Measurements from ENCODE around the gene CDK17. TPM values are rescaled to one million over a fixed set of nuclear protein-coding genes. Genes with fewer than 3 reads are reported as not detected.
A peak's percentile ranks its signal among the peaks of the same experiment; 100 is the strongest.

CDK17 gene
- total and polyA plus RNA-seq, 2 donors (not counting 1 experiment from before 2014, with no cell fraction given), result 50.0 to 109 TPM

- H3K4me3 ChIP-seq (replicated peaks in 1 of 4; ENCODE audit: control extremely low read depth in 1 of 4, insufficient read depth in 1 of 4, low read depth in 3 of 4, low read length in 4 of 4), result no peak overlapping the region
- no peaks in the 10 kb centered on the region for H3K9me3 ChIP-seq (ENCODE audit: control insufficient read depth, insufficient read depth, low read depth, low read length)
- peaks cover 12% of the 10 kb centered on the region for H3K4me1 ChIP-seq (ENCODE audit: control insufficient read depth, extremely low read depth, insufficient read depth, low read length)
- peak overlapping the region; percentile 74 for H3K27ac ChIP-seq (ENCODE audit: insufficient read depth, low read length)
- no peaks in the 10 kb centered on the region for H3K27me3 ChIP-seq (ENCODE audit: control insufficient read depth, insufficient read depth, low read length)
- H3K36me3 ChIP-seq (ENCODE audit: control insufficient read depth, insufficient read depth, low read length), result peaks cover 8% of the 10 kb centered on the region
- no peak overlapping the region for H2AFZ ChIP-seq (ENCODE audit: low read length)
- H3K4me2 ChIP-seq (ENCODE audit: extremely low read depth, insufficient read depth, low read length), result no peak overlapping the region
- H3K79me2 ChIP-seq (ENCODE audit: control insufficient read depth, insufficient read depth, low read length), result peaks cover 61% of the 10 kb centered on the region
- no peaks in the 10 kb centered on the region for H4K20me1 ChIP-seq (ENCODE audit: control insufficient read depth, extremely low read depth, insufficient read depth, low read length)
- TF ChIP-seq CTCF (conservative IDR thresholded peaks at IDR 0.05 in 1 of 2, IDR thresholded peaks at IDR 0.05 in 1 of 2; ENCODE audit: low read depth in 1 of 2, low read length in 2 of 2) (no peak), EZH2 (IDR thresholded peaks at IDR 0.05; ENCODE audit: low read length, missing control alignments) (no peak)
- DNase-seq (ENCODE audit: low read depth in 2 of 2), result no peak
- no peak overlapping the region for H3K9ac ChIP-seq (ENCODE audit: insufficient read depth, low read length)
These were observed 151.9 kb downstream of the CDK17 start for GRCh38 chr12:96248136-96248931.

- peaks cover 66% of the 10 kb centered on the region for H3K79me2 ChIP-seq (ENCODE audit: control insufficient read depth, insufficient read depth, low read length)
- TF ChIP-seq CTCF (conservative IDR thresholded peaks at IDR 0.05 in 1 of 2, IDR thresholded peaks at IDR 0.05 in 1 of 2; ENCODE audit: low read depth in 1 of 2, low read length in 2 of 2) (no peak), EZH2 (IDR thresholded peaks at IDR 0.05; ENCODE audit: low read length, missing control alignments) (no peak)
- DNase-seq (ENCODE audit: low read depth in 2 of 2), result peak; percentile 39 to 43
These were observed 152.7 kb downstream of the CDK17 start for GRCh38 chr12:96247563-96247962.

GRCh38 chr12:96246926-96247505, 153.2 kb downstream of the CDK17 start:
- no peak overlapping the region for H3K27ac ChIP-seq (ENCODE audit: insufficient read depth, low read length)
- H3K9ac ChIP-seq (ENCODE audit: insufficient read depth, low read length), result no peak overlapping the region
- peaks cover 67% of the 10 kb centered on the region for H3K79me2 ChIP-seq (ENCODE audit: control insufficient read depth, insufficient read depth, low read length)
- no peak overlapping the region for H3K4me3 ChIP-seq (replicated peaks in 1 of 4; ENCODE audit: control extremely low read depth in 1 of 4, insufficient read depth in 1 of 4, low read depth in 3 of 4, low read length in 4 of 4)
- H4K20me1 ChIP-seq (ENCODE audit: control insufficient read depth, extremely low read depth, insufficient read depth, low read length), result no peaks in the 10 kb centered on the region
- TF ChIP-seq CTCF (conservative IDR thresholded peaks at IDR 0.05 in 1 of 2, IDR thresholded peaks at IDR 0.05 in 1 of 2; ENCODE audit: low read depth in 1 of 2, low read length in 2 of 2) (no peak), EZH2 (IDR thresholded peaks at IDR 0.05; ENCODE audit: low read length, missing control alignments) (no peak)
- H3K27me3 ChIP-seq (ENCODE audit: control insufficient read depth, insufficient read depth, low read length), result no peaks in the 10 kb centered on the region
- H3K4me2 ChIP-seq (ENCODE audit: extremely low read depth, insufficient read depth, low read length), result no peak overlapping the region
- peaks cover 8% of the 10 kb centered on the region for H3K36me3 ChIP-seq (ENCODE audit: control insufficient read depth, insufficient read depth, low read length)
- DNase-seq (ENCODE audit: low read depth in 2 of 2), result no peak
- H3K9me3 ChIP-seq (ENCODE audit: control insufficient read depth, insufficient read depth, low read depth, low read length), result no peaks in the 10 kb centered on the region
- H2AFZ ChIP-seq (ENCODE audit: low read length), result no peak overlapping the region
- peaks cover 22% of the 10 kb centered on the region for H3K4me1 ChIP-seq (ENCODE audit: control insufficient read depth, extremely low read depth, insufficient read depth, low read length)

More at GRCh38 chr12:96247563-96247962, 152.7 kb downstream of the CDK17 start:
- Histone ChIP-seq H3K4me3 (replicated peaks in 1 of 4; ENCODE audit: control extremely low read depth in 1 of 4, insufficient read depth in 1 of 4, low read depth in 3 of 4, low read length in 4 of 4) (no peak overlapping the region), H3K36me3 (ENCODE audit: control insufficient read depth, insufficient read depth, low read length) (peaks cover 8% of the 10 kb centered on the region), H3K27me3 (ENCODE audit: control insufficient read depth, insufficient read depth, low read length) (no peaks in the 10 kb centered on the region), H3K27ac (ENCODE audit: insufficient read depth, low read length) (peak overlapping the region; percentile 65), H2AFZ (ENCODE audit: low read length) (no peak overlapping the region), H3K9ac (ENCODE audit: insufficient read depth, low read length) (no peak overlapping the region), H4K20me1 (ENCODE audit: control insufficient read depth, extremely low read depth, insufficient read depth, low read length) (no peaks in the 10 kb centered on the region), H3K4me1 (ENCODE audit: control insufficient read depth, extremely low read depth, insufficient read depth, low read length) (peaks cover 17% of the 10 kb centered on the region), H3K4me2 (ENCODE audit: extremely low read depth, insufficient read depth, low read length) (no peak overlapping the region), H3K9me3 (ENCODE audit: control insufficient read depth, insufficient read depth, low read depth, low read length) (no peaks in the 10 kb centered on the region)

Data from fibroblast of lung (primary cell).